Tibial nerve (tissue), 4 donors: ENCODE data around the gene ACOXL. TPM values are rescaled to one million over a fixed set of nuclear protein-coding genes. Genes with fewer than 3 reads are reported as not detected.

Experiments
- DNase-seq, 2 donors: peaks; one replicate each; pipeline ENCODE4 v3.0.0-alpha.2; 2019; ENCODE audit warnings: low spot score in 2 of 2
- H3K27ac ChIP-seq, 4 donors: fragments of 200-600 bp; sonication (generic) in 3 of 4; one replicate each; pipeline ENCODE4 v1.5.1; 2017 to 2019; ENCODE audit warnings: mild to moderate bottlenecking in 1 of 4
- H3K27me3 ChIP-seq, 2 donors: fragments of 200-600 bp; sonication (generic) in 1 of 2; one replicate each; pipeline versions ENCODE4 v1.5.1 to v1.6.0; 2017 to 2019
- H3K36me3 ChIP-seq, 3 donors: fragments of 200-600 bp; sonication (generic); one replicate each; pipeline ENCODE4 v1.5.1; 2018 to 2019
- H3K4me1 ChIP-seq, 4 donors: fragments of 200-600 bp; sonication (generic) in 3 of 4; one replicate each; pipeline ENCODE4 v1.5.1; 2017 to 2019
- H3K4me3 ChIP-seq, 4 donors: fragments of 200-600 bp; sonication (generic) in 3 of 4; one replicate each; pipeline ENCODE4 v1.5.1; 2017 to 2019; ENCODE audit warnings: mild to moderate bottlenecking in 1 of 4, moderate library complexity in 1 of 4
- H3K9me3 ChIP-seq, 4 donors: fragments of 200-600 bp; sonication (generic) in 3 of 4; one replicate each; pipeline ENCODE4 v1.5.1; 2017 to 2019
- EP300 ChIP-seq, 2 donors: sonication (generic); formaldehyde crosslinking; IDR thresholded peaks; one replicate each; pipeline ENCODE4 v1.6.1; 2017; ENCODE audit warnings: antibody characterized with exemption in 2 of 2, mild to moderate bottlenecking in 1 of 2
- POLR2A ChIP-seq, 2 donors: fragments of 450-650 bp; IDR thresholded peaks; one replicate each; pipeline ENCODE4 v1.6.1; 2017; ENCODE audit warnings: antibody characterized with exemption in 2 of 2, mild to moderate bottlenecking in 2 of 2, moderate library complexity in 2 of 2
- WGBS, 2 donors: methylation state at CpG; one replicate each; pipeline ENCODE4 v1.1.5; 2018; 5-methylcytosine and 5-hydroxymethylcytosine counted together
- total RNA-seq, 4 donors: library from RNA; depleted of rRNA; stranded (reverse); fragments of >200 nt; gene quantifications; one replicate each; pipeline ENCODE4 v1.1.0, GENCODE V29; 2016
- TF ChIP-seq, protein P1 (sequence below), 5 experiments: fragments of 200-600 bp in 3 of 5; fragments of 450-650 bp in 2 of 5; sonication (generic) in 3 of 5; IDR thresholded peaks; one replicate each; pipeline ENCODE4 v1.5.1; 2016 to 2019; ENCODE audit warnings: antibody characterized with exemption in 5 of 5, mild to moderate bottlenecking in 3 of 5, moderate library complexity in 2 of 5

The ACOXL gene
- total RNA-seq, 4 donors from 2014 or later = 0.30 TPM; not detected in 3

- TF ChIP-seq, protein P1, sequence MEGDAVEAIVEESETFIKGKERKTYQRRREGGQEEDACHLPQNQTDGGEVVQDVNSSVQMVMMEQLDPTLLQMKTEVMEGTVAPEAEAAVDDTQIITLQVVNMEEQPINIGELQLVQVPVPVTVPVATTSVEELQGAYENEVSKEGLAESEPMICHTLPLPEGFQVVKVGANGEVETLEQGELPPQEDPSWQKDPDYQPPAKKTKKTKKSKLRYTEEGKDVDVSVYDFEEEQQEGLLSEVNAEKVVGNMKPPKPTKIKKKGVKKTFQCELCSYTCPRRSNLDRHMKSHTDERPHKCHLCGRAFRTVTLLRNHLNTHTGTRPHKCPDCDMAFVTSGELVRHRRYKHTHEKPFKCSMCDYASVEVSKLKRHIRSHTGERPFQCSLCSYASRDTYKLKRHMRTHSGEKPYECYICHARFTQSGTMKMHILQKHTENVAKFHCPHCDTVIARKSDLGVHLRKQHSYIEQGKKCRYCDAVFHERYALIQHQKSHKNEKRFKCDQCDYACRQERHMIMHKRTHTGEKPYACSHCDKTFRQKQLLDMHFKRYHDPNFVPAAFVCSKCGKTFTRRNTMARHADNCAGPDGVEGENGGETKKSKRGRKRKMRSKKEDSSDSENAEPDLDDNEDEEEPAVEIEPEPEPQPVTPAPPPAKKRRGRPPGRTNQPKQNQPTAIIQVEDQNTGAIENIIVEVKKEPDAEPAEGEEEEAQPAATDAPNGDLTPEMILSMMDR (IDR thresholded peaks at IDR 0.05) = no peak
- TF ChIP-seq POLR2A (IDR thresholded peaks at IDR 0.05) = no peak
- TF ChIP-seq EP300 (IDR thresholded peaks at IDR 0.05) = no peak
- H3K4me3 ChIP-seq = no peak overlapping the region
- H3K4me1 ChIP-seq = peaks cover 0 to 7% (median 0%) of the 10 kb centered on the region in 4 donors
- 100% methylated on average over 2 of the region's 2 CpGs for WGBS, 2 donors
- no peaks in the 10 kb centered on the region for H3K27me3 ChIP-seq
- H3K27ac ChIP-seq = no peak overlapping the region
- no peaks in the 10 kb centered on the region for H3K9me3 ChIP-seq
- no peak for DNase-seq
- no peaks in the 10 kb centered on the region for H3K36me3 ChIP-seq
These were observed 108.1 kb downstream of the ACOXL start for GRCh38 chr2:110840508-110840907.

DNA sequence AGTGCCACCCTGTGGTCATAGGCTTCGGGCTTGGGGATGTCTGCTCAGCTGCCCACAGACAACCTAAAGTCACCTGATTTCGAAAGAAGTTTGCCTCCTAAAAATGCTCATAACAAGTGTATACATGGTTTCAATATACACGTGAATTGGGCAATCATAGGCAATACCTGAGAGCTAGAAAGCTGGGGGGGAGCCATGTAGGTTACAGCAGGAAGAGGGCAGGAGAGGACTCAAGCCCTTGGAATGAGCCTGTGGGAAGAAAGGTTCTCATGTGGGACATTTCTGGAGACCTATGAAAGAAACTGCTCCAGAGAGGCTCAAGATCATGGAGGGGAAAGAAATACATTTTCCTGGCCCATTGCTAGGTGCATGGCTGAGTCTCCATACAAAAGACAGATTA, 109.7 kb downstream of the ACOXL start:
- WGBS, 2 donors = 64 to 74% methylated on average over 3 of the region's 3 CpGs
- TF ChIP-seq POLR2A (IDR thresholded peaks at IDR 0.05) (no peak), EP300 (IDR thresholded peaks at IDR 0.05) (no peak)
- TF ChIP-seq, protein P1 (IDR thresholded peaks at IDR 0.05) = no peak
- Histone ChIP-seq H3K27ac (no peak overlapping the region), H3K36me3 (no peaks in the 10 kb centered on the region), H3K4me3 (no peak overlapping the region), H3K27me3 (no peaks in the 10 kb centered on the region), H3K9me3 (no peaks in the 10 kb centered on the region), H3K4me1 (peaks cover 0 to 7% (median 0%) of the 10 kb centered on the region in 4 donors)
- DNase-seq = no peak

GRCh38 chr2:110843496-110843895, 111.1 kb downstream of the ACOXL start:
- Histone ChIP-seq H3K27me3 (no peaks in the 10 kb centered on the region), H3K36me3 (no peaks in the 10 kb centered on the region), H3K27ac (no peak overlapping the region), H3K4me1 (no peaks in the 10 kb centered on the region), H3K4me3 (no peak overlapping the region), H3K9me3 (no peaks in the 10 kb centered on the region)
- TF ChIP-seq, protein P1 (IDR thresholded peaks at IDR 0.05) = no peak
- TF ChIP-seq POLR2A (IDR thresholded peaks at IDR 0.05) (no peak), EP300 (IDR thresholded peaks at IDR 0.05) (no peak)
- WGBS, 2 donors = 60 to 78% methylated on average over 2 of the region's 2 CpGs
- DNase-seq = no peak

DNA sequence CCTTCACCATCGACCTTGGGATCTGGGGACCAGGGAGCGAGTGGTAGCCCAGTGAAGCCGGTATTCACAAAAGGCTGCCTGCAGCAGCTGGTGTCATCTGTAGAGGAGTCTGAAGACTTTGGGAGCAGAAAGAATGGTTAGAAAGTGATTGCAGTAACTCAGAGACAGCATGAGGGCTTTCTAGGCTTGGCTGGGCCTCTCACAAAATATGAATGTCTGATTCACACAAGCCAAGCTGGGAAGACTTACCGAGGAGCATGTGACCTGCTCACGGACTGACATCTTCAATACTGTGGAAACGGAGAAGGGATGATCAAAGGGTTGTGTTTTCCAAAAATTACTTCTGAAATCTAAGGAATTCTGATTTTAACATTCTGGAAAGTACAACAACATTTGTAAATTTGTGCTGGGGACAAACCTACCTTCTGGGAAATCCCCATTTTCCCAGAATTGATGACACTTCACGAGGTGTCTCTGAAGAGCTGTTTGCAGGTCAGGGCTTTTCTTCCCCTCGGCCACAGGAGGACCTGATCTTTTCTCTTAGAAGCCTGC, 111.7 kb downstream of the ACOXL start:
- 75 to 76% methylated on average over 8 of the region's 8 CpGs for WGBS, 2 donors
- H3K9me3 ChIP-seq = no peaks in the 10 kb centered on the region

DNA sequence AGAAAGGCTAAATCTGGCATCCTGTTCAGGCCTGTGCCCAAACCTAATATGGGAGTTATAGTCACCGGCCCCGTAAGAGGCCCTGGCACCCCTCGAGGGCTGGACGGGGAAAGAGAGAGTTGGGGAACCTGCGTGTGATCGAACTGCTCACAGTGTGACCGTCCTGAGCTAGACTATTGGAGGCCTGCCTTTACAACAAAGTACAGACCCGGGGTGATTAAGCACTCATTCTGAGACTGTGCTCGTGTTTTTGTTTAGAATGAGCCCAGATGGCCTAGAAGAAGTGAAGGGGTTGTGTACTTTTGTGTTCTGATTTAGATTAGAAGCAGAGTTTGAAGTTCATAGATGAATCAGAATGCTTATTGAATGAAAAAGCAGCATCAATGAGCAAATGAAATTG, 115.3 kb downstream of the ACOXL start:
- H3K4me1 ChIP-seq = no peaks in the 10 kb centered on the region
- no peaks in the 10 kb centered on the region for H3K9me3 ChIP-seq
- no peaks in the 10 kb centered on the region for H3K27me3 ChIP-seq
- DNase-seq = no peak
- no peak overlapping the region for H3K4me3 ChIP-seq
- WGBS, 2 donors = 91 to 93% methylated on average over 9 of the region's 9 CpGs
- no peaks in the 10 kb centered on the region for H3K36me3 ChIP-seq
- no peak overlapping the region for H3K27ac ChIP-seq
- TF ChIP-seq, protein P1 (IDR thresholded peaks at IDR 0.05) = no peak
- TF ChIP-seq EP300 (IDR thresholded peaks at IDR 0.05) (no peak), POLR2A (IDR thresholded peaks at IDR 0.05) (no peak)

More for the DNA sequence above, 111.7 kb downstream of the ACOXL start:
- TF ChIP-seq EP300 (IDR thresholded peaks at IDR 0.05) = no peak
- TF ChIP-seq, protein P1 (IDR thresholded peaks at IDR 0.05) = no peak
- TF ChIP-seq POLR2A (IDR thresholded peaks at IDR 0.05) = no peak
- no peak for DNase-seq
- H3K27me3 ChIP-seq = no peaks in the 10 kb centered on the region
- H3K4me1 ChIP-seq = no peaks in the 10 kb centered on the region
- no peaks in the 10 kb centered on the region for H3K36me3 ChIP-seq
- no peak overlapping the region for H3K27ac ChIP-seq
- H3K4me3 ChIP-seq = no peak overlapping the region
